NB4 (cell line): ENCODE measurements around the gene NTSR1.
A peak's percentile ranks its signal among the peaks of the same experiment; 100 is the strongest.

Source experiments
- DNase-seq: peaks from one replicate; pipeline ENCODE4 v3.0.0; 2010; ENCODE audit warnings: low read depth
- H3K4me3 ChIP-seq: one replicate; pipeline ENCODE4 v1.5.1; 2011; ENCODE audit warnings: mild to moderate bottlenecking, low read depth, low read length, moderate library complexity
- MAX ChIP-seq: IDR thresholded peaks from 2 replicates; pipeline ENCODE4 v1.6.1; 2011; ENCODE audit warnings: low read depth, low read length
- MYC ChIP-seq: IDR thresholded peaks from 2 replicates; pipeline ENCODE4 v1.6.1; 2011; ENCODE audit warnings: low read depth, low read length
- POLR2A ChIP-seq: IDR thresholded peaks from 2 replicates; pipeline ENCODE4 v1.6.1; 2011; ENCODE audit warnings: mild to moderate bottlenecking; ENCODE audit not compliant: insufficient read length; ENCODE audit errors: extremely low read depth
- TF ChIP-seq, protein P1 (sequence below): IDR thresholded peaks from one replicate; pipeline ENCODE4 v1.5.1; 2012; ENCODE audit warnings: low read depth, low read length

NTSR1 gene

DNA sequence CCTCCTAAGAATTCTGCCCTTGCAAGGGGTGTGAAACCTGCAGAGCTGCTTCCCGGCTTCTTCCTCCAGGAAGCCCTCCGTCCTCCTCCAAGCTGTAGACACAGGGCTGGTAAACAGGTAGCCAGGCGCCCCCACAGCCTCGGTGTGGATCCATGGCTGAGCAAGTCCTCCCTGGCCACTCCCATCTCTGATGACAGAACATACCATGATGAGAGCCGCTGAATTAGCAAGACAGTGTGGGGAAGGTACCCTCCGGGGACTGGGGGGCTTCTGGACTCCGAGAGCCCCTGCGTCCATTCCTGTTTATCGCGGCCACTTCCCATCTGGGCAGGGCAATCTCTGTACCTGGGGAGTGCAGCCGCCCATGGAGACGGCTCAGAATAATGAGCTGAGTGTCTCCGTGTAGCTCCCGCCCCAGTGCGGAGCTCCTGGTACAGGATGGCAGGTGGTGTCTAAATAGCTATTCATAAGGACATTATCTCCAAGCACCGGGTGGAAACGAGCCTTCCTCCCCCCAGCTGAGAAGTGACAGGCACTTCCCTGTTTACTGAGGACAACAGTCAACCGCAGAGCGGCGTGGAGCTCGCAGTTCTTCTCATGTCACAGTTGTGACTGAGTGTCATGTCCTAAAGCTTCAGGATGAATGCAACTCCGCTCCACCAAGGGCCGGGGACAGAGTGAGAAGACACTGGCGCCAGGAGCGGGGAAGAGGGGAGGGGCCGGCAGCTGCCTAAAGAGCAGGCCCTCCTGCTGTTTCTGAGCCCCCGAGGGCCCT, 22.7 kb upstream of the NTSR1 start:
- peak; percentile 94 for DNase-seq
- no peak overlapping the region for H3K4me3 ChIP-seq
- TF ChIP-seq MAX (peak; percentile 95), MYC (peak; percentile 93), POLR2A (no peak)
- TF ChIP-seq, protein P1, sequence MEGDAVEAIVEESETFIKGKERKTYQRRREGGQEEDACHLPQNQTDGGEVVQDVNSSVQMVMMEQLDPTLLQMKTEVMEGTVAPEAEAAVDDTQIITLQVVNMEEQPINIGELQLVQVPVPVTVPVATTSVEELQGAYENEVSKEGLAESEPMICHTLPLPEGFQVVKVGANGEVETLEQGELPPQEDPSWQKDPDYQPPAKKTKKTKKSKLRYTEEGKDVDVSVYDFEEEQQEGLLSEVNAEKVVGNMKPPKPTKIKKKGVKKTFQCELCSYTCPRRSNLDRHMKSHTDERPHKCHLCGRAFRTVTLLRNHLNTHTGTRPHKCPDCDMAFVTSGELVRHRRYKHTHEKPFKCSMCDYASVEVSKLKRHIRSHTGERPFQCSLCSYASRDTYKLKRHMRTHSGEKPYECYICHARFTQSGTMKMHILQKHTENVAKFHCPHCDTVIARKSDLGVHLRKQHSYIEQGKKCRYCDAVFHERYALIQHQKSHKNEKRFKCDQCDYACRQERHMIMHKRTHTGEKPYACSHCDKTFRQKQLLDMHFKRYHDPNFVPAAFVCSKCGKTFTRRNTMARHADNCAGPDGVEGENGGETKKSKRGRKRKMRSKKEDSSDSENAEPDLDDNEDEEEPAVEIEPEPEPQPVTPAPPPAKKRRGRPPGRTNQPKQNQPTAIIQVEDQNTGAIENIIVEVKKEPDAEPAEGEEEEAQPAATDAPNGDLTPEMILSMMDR = no peak

- TF ChIP-seq MYC = no peak
- TF ChIP-seq, protein P1 = no peak
- DNase-seq = no peak
- H3K4me3 ChIP-seq = no peak overlapping the region
Measured at GRCh38 chr20:62686869-62687830, 21.5 kb upstream of the NTSR1 start.

- TF ChIP-seq MAX = no peak
- no peak for TF ChIP-seq MYC
- TF ChIP-seq POLR2A = no peak
- TF ChIP-seq, protein P1 = no peak
- H3K4me3 ChIP-seq = no peak overlapping the region
- no peak for DNase-seq
Measured at GRCh38 chr20:62688083-62688482, 20.6 kb upstream of the NTSR1 start.

- DNase-seq = no peak
- H3K4me3 ChIP-seq = no peak overlapping the region
- TF ChIP-seq POLR2A (no peak), MYC (no peak), MAX (no peak)
- TF ChIP-seq, protein P1 = no peak
Measured at GRCh38 chr20:62688855-62689460, 19.7 kb upstream of the NTSR1 start.

DNA sequence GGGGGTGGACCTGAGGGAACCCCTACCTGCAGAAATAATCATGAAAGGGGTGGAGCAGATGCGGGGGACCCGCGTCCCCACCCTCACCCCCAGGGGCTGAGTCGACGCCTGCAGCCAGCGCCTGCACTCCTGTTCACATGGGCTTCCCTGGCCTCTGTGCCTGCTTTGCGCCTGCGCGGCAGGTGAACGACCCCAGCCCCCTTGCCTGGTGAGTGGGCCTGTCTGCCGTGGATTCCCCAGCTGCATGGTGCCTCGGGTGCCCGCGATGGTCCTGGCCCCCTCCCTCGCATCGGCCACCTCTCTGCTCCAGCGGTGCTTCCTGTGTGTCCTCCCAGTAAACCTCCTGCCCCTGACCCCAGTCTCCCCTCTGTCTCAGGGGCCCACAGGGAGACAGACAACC, 18.8 kb upstream of the NTSR1 start:
- no peak for DNase-seq
- no peak overlapping the region for H3K4me3 ChIP-seq
- no peak for TF ChIP-seq MYC
- no peak for TF ChIP-seq MAX
